Tibial nerve (tissue), 4 donors: ENCODE measurements around the gene HPSE2. TPM values are rescaled to one million over a fixed set of nuclear protein-coding genes. Genes with fewer than 3 reads are reported as not detected.

Experiments used
- DNase-seq, 2 donors: peaks; one replicate each; pipeline ENCODE4 v3.0.0-alpha.2; 2019; ENCODE audit warnings: low spot score in 2 of 2
- H3K27ac ChIP-seq, 4 donors: fragments of 200-600 bp; sonication (generic) in 3 of 4; one replicate each; pipeline ENCODE4 v1.5.1; 2017 to 2019; ENCODE audit warnings: mild to moderate bottlenecking in 1 of 4
- H3K27me3 ChIP-seq, 2 donors: fragments of 200-600 bp; sonication (generic) in 1 of 2; one replicate each; pipeline versions ENCODE4 v1.5.1 to v1.6.0; 2017 to 2019
- H3K36me3 ChIP-seq, 3 donors: fragments of 200-600 bp; sonication (generic); one replicate each; pipeline ENCODE4 v1.5.1; 2018 to 2019
- H3K4me1 ChIP-seq, 4 donors: fragments of 200-600 bp; sonication (generic) in 3 of 4; one replicate each; pipeline ENCODE4 v1.5.1; 2017 to 2019
- H3K4me3 ChIP-seq, 4 donors: fragments of 200-600 bp; sonication (generic) in 3 of 4; one replicate each; pipeline ENCODE4 v1.5.1; 2017 to 2019; ENCODE audit warnings: mild to moderate bottlenecking in 1 of 4, moderate library complexity in 1 of 4
- H3K9me3 ChIP-seq, 4 donors: fragments of 200-600 bp; sonication (generic) in 3 of 4; one replicate each; pipeline ENCODE4 v1.5.1; 2017 to 2019
- CTCF ChIP-seq, 5 experiments: fragments of 200-600 bp in 3 of 5; fragments of 450-650 bp in 2 of 5; sonication (generic) in 3 of 5; IDR thresholded peaks; one replicate each; pipeline ENCODE4 v1.5.1; 2016 to 2019; ENCODE audit warnings: antibody characterized with exemption in 5 of 5, mild to moderate bottlenecking in 3 of 5, moderate library complexity in 2 of 5
- EP300 ChIP-seq, 2 donors: sonication (generic); formaldehyde crosslinking; IDR thresholded peaks; one replicate each; pipeline ENCODE4 v1.6.1; 2017; ENCODE audit warnings: antibody characterized with exemption in 2 of 2, mild to moderate bottlenecking in 1 of 2
- POLR2A ChIP-seq, 2 donors: fragments of 450-650 bp; IDR thresholded peaks; one replicate each; pipeline ENCODE4 v1.6.1; 2017; ENCODE audit warnings: antibody characterized with exemption in 2 of 2, mild to moderate bottlenecking in 2 of 2, moderate library complexity in 2 of 2
- WGBS, 2 donors: methylation state at CpG; one replicate each; pipeline ENCODE4 v1.1.5; 2018; 5-methylcytosine and 5-hydroxymethylcytosine counted together
- total RNA-seq, 4 donors: library from RNA; depleted of rRNA; stranded (reverse); fragments of >200 nt; gene quantifications; one replicate each; pipeline ENCODE4 v1.1.0, GENCODE V29; 2016

Gene HPSE2
- total RNA-seq, 4 donors from 2014 or later: 0.63 TPM; not detected in 3

GRCh38 chr10:98570834-98571233 lies 664.8 kb downstream of the HPSE2 start:
- Histone ChIP-seq H3K27me3 (peaks cover 0 to 3% of the 10 kb centered on the region in 2 donors), H3K9me3 (no peaks in the 10 kb centered on the region), H3K27ac (no peak overlapping the region), H3K4me1 (no peaks in the 10 kb centered on the region), H3K36me3 (no peaks in the 10 kb centered on the region), H3K4me3 (no peak overlapping the region)
- DNase-seq: no peak
- TF ChIP-seq POLR2A (IDR thresholded peaks at IDR 0.05): no peak
- TF ChIP-seq CTCF (IDR thresholded peaks at IDR 0.05): no peak
- WGBS, 2 donors: 74 to 75% methylated on average over 5 of the region's 5 CpGs

DNA sequence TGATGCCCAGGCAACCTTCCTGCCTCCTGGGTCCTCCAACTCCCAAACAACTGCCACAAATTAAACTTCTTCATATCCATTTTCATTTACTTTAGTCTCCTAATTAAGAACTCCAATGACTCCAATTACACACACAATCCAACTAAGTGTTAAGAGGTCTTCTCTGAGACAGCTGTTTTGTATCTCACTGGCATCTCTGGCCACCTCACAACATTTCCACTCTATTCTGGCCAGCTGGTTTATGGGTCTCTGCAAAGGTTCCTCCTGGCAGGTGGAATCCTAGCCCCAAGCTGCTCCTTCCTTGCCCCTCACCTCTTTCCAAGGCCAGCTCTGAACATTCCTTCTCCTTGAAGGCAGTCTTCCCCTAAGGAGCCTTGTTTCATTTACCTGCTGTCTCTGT lies 665.8 kb downstream of the HPSE2 start:
- H3K4me3 ChIP-seq: no peak overlapping the region
- no peak for DNase-seq

GRCh38 chr10:98568551-98568950 lies 667.1 kb downstream of the HPSE2 start:
- TF ChIP-seq POLR2A (IDR thresholded peaks at IDR 0.05) (no peak), EP300 (IDR thresholded peaks at IDR 0.05) (no peak), CTCF (IDR thresholded peaks at IDR 0.05) (no peak)
- WGBS, 2 donors: 77 to 84% methylated on average over 2 of the region's 2 CpGs

More for the DNA sequence above, 665.8 kb downstream of the HPSE2 start:
- H3K27me3 ChIP-seq: no peaks in the 10 kb centered on the region
- no peaks in the 10 kb centered on the region for H3K4me1 ChIP-seq
- no peaks in the 10 kb centered on the region for H3K9me3 ChIP-seq
- TF ChIP-seq CTCF (IDR thresholded peaks at IDR 0.05): no peak
- no peak for TF ChIP-seq EP300 (IDR thresholded peaks at IDR 0.05)
- no peak for TF ChIP-seq POLR2A (IDR thresholded peaks at IDR 0.05)
- no peak overlapping the region for H3K27ac ChIP-seq
- no peaks in the 10 kb centered on the region for H3K36me3 ChIP-seq

DNA sequence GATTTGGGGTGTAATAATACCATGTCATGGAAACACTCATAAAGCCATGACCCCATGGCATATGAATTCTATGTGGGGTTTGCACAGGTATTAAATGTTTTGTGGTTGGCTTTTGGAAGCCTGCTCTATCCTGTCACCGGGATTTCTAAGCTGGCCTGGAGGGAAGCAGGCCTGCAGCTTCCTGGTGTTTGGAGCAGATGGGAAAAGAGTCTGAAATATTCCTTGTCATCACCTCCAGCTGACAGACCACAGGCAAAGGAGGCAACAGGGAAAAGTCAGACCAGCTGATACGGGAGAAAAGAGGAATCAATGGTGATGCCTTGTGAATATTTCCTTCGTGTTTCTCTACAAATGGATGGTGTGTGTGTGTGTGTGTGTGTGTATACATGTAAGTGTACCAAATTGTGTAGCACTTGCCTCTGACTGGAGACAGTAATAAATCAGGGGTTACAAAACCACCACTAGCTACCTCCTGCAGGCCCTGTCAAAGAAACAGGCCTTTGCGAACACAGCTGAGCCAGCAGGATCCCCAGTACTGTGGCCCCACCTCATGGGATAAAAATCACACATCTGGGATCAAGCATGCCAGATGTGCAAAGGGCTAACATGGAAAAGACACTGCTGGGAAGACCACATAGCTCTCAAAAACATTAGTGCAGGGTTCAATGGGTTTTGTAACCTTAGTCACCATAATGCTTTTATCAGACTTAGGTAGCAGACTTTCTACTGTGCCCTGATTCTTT lies 668.1 kb downstream of the HPSE2 start:
- no peak overlapping the region for H3K4me3 ChIP-seq
- no peaks in the 10 kb centered on the region for H3K27me3 ChIP-seq
- H3K4me1 ChIP-seq: no peaks in the 10 kb centered on the region
- H3K36me3 ChIP-seq: no peaks in the 10 kb centered on the region
- no peak overlapping the region for H3K27ac ChIP-seq
- TF ChIP-seq CTCF (IDR thresholded peaks at IDR 0.05) (no peak), POLR2A (IDR thresholded peaks at IDR 0.05) (no peak), EP300 (IDR thresholded peaks at IDR 0.05) (no peak)
- WGBS, 2 donors: 48 to 52% methylated on average over 4 of the region's 4 CpGs
- H3K9me3 ChIP-seq: no peaks in the 10 kb centered on the region
- DNase-seq: no peak

More at GRCh38 chr10:98568551-98568950, 667.1 kb downstream of the HPSE2 start:
- H3K27me3 ChIP-seq: no peaks in the 10 kb centered on the region
- no peaks in the 10 kb centered on the region for H3K4me1 ChIP-seq
- no peaks in the 10 kb centered on the region for H3K9me3 ChIP-seq
- no peak overlapping the region for H3K4me3 ChIP-seq
- H3K27ac ChIP-seq: no peak overlapping the region
- no peaks in the 10 kb centered on the region for H3K36me3 ChIP-seq
- no peak for DNase-seq

- no peaks in the 10 kb centered on the region for H3K27me3 ChIP-seq
Observed at GRCh38 chr10:98563811-98564210, 671.8 kb downstream of the HPSE2 start.

More at GRCh38 chr10:98563811-98564210, 671.8 kb downstream of the HPSE2 start:
- Histone ChIP-seq H3K9me3 (no peaks in the 10 kb centered on the region), H3K4me3 (no peak overlapping the region), H3K4me1 (no peaks in the 10 kb centered on the region), H3K36me3 (no peaks in the 10 kb centered on the region), H3K27ac (no peak overlapping the region)
- TF ChIP-seq CTCF (IDR thresholded peaks at IDR 0.05) (no peak), EP300 (IDR thresholded peaks at IDR 0.05) (no peak)
- DNase-seq: no peak
- 34 to 45% methylated on average over 2 of the region's 2 CpGs for WGBS, 2 donors
